22Rv1 (cell line): ENCODE data around the gene EPN2.

Experiments
- ZFX ChIP-seq: fragments of 450-650 bp; IDR thresholded peaks from 2 replicates; pipeline ENCODE4 v1.6.1; 2017; ENCODE audit warnings: antibody characterized with exemption, borderline replicate concordance
- TF ChIP-seq, protein P1 (sequence below): fragments of 450-650 bp; IDR thresholded peaks from 2 replicates; pipeline ENCODE4 v1.5.1; 2017; ENCODE audit warnings: mild to moderate bottlenecking

DNA sequence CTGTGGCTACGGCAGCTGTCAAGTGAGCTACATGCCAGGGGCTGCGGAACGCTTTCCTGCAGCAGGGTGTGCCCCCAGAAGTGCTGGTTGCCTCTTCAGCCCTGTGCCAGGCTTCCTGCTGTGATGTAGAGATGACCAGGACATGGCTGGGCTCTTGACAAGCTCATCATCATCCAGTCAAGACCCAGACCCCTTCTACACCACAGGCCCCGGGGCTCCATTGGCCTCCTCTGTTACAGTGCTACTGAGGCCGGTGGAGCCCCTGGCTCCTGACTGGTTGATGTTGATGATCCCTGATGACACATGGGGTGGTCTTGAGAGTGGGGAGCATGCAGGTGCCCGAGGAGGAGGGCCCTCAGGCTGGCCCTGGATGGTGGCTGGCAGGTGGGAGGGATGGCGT is 75.2 kb downstream of the EPN2 start:
- TF ChIP-seq, protein P1, sequence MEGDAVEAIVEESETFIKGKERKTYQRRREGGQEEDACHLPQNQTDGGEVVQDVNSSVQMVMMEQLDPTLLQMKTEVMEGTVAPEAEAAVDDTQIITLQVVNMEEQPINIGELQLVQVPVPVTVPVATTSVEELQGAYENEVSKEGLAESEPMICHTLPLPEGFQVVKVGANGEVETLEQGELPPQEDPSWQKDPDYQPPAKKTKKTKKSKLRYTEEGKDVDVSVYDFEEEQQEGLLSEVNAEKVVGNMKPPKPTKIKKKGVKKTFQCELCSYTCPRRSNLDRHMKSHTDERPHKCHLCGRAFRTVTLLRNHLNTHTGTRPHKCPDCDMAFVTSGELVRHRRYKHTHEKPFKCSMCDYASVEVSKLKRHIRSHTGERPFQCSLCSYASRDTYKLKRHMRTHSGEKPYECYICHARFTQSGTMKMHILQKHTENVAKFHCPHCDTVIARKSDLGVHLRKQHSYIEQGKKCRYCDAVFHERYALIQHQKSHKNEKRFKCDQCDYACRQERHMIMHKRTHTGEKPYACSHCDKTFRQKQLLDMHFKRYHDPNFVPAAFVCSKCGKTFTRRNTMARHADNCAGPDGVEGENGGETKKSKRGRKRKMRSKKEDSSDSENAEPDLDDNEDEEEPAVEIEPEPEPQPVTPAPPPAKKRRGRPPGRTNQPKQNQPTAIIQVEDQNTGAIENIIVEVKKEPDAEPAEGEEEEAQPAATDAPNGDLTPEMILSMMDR = no peak
- no peak for TF ChIP-seq ZFX
